Uterus (tissue), 4 donors: ENCODE results near the gene UACA. TPM values are rescaled to one million over a fixed set of nuclear protein-coding genes. Genes with fewer than 3 reads are reported as not detected.

Experiments used
- DNase-seq, 2 donors: peaks; one replicate each; pipeline ENCODE4 v3.0.0-alpha.2; 2019 to 2020
- H3K27ac ChIP-seq, 2 donors: fragments of 200-600 bp; sonication (generic); 1 replicate in 1 of 2; 2 replicates in 1 of 2; pipeline ENCODE4 v1.5.1; 2016 to 2018
- H3K27me3 ChIP-seq, 2 donors: fragments of 200-600 bp; sonication (generic); one replicate each; pipeline ENCODE4 v1.5.1; 2018 to 2019; ENCODE audit warnings: control low read depth in 1 of 2
- H3K36me3 ChIP-seq, 2 donors: fragments of 200-600 bp; sonication (generic); one replicate each; pipeline ENCODE4 v1.5.1; 2019; ENCODE audit warnings: control low read depth in 1 of 2
- H3K4me1 ChIP-seq, 2 donors: fragments of 200-600 bp; sonication (generic); one replicate each; pipeline ENCODE4 v1.5.1; 2018 to 2019; ENCODE audit warnings: control low read depth in 1 of 2
- H3K4me3 ChIP-seq, 2 donors: fragments of 200-600 bp; sonication (generic); 1 replicate in 1 of 2; 2 replicates in 1 of 2; pipeline ENCODE4 v1.5.1; 2018 to 2019; ENCODE audit warnings: mild to moderate bottlenecking in 1 of 2
- H3K9me3 ChIP-seq, 2 donors: fragments of 200-600 bp; sonication (generic); one replicate each; pipeline ENCODE4 v1.5.1; 2019; ENCODE audit warnings: control low read depth in 1 of 2
- CTCF ChIP-seq, 4 experiments: fragments of 200-600 bp in 2 of 4; fragments of 450-650 bp in 2 of 4; sonication (generic) in 2 of 4; IDR thresholded peaks; one replicate each; pipeline ENCODE4 v1.5.1; 2016 to 2019; ENCODE audit warnings: antibody characterized with exemption in 4 of 4, mild to moderate bottlenecking in 2 of 4, moderate library complexity in 1 of 4
- POLR2A ChIP-seq, 2 donors: fragments of 450-650 bp; IDR thresholded peaks; one replicate each; pipeline ENCODE4 v1.6.1; 2016; ENCODE audit warnings: antibody characterized with exemption in 2 of 2, mild to moderate bottlenecking in 1 of 2, moderate library complexity in 1 of 2
- intact Hi-C: fragments of 100-400 bp; cut with DNase I; formaldehyde crosslinking; loops from one replicate; pipeline ENCODE4 v1.15.1; 2023; ENCODE audit warnings: low total_unique reads
- total RNA-seq, 4 donors: library from RNA; depleted of rRNA in 3 of 4; stranded (reverse); fragments of >200 nt in 3 of 4; gene quantifications; one replicate each; pipeline versions ENCODE4 v1.1.0 to v1.2.4, GENCODE V29; 2014 to 2023
- donor health status: DM: yes; HTN: yes; CAD: no.

Gene UACA
- total RNA-seq, 4 donors from 2014 or later, result 20.9 to 147 (median 60.6) TPM

GRCh38 chr15:70679919-70680231 lies 83.5 kb downstream of the UACA start:
- TF ChIP-seq POLR2A (IDR thresholded peaks at IDR 0.05), result no peak
- Histone ChIP-seq H3K27me3 (no peaks in the 10 kb centered on the region), H3K36me3 (no peaks in the 10 kb centered on the region), H3K4me1 (no peaks in the 10 kb centered on the region), H3K9me3 (no peaks in the 10 kb centered on the region), H3K4me3 (no peak overlapping the region), H3K27ac (peak overlapping the region in 1 of 2 donors; percentile 20)
- no peak for DNase-seq
- intact Hi-C loops, result loop anchor here (5.0 kb wide), 1 partner anchor 132 kb away; no protein-coding TSS in a partner anchor

- intact Hi-C loops, result no loop called here
- Histone ChIP-seq H3K4me1 (no peaks in the 10 kb centered on the region), H3K27ac (no peak overlapping the region), H3K4me3 (no peak overlapping the region), H3K27me3 (no peaks in the 10 kb centered on the region), H3K9me3 (no peaks in the 10 kb centered on the region), H3K36me3 (no peaks in the 10 kb centered on the region)
- no peak for TF ChIP-seq POLR2A (IDR thresholded peaks at IDR 0.05)
- TF ChIP-seq CTCF (IDR thresholded peaks at IDR 0.05), result no peak
- no peak for DNase-seq
These were observed 91.3 kb downstream of the UACA start for GRCh38 chr15:70672081-70672480.

DNA sequence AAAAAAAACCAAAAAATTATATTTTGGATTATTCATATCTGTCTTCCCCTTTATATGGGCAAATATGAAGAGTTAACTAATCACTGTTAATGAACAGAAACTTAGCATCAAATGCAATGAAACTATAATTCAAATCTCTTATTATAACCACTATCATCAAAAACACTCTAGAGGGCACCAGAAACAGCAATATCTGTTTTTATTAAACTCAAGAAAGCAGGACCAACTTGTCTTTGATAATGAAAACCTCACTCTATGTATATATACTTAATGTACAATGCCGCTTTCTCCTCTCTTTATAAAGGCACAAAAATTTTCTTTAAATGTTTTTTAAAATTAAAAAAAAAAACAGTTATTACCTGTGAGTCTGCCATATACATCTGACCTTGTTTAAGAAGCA lies 92.7 kb downstream of the UACA start:
- TF ChIP-seq POLR2A (IDR thresholded peaks at IDR 0.05), result no peak
- TF ChIP-seq CTCF (IDR thresholded peaks at IDR 0.05), result peak in 1 of 4 experiments; percentile 14
- DNase-seq, result no peak
- intact Hi-C loops, result no loop called here
- H3K27me3 ChIP-seq, result no peaks in the 10 kb centered on the region
- no peak overlapping the region for H3K4me3 ChIP-seq
- no peaks in the 10 kb centered on the region for H3K4me1 ChIP-seq
- no peaks in the 10 kb centered on the region for H3K36me3 ChIP-seq
- H3K9me3 ChIP-seq, result no peaks in the 10 kb centered on the region
- no peak overlapping the region for H3K27ac ChIP-seq

DNA sequence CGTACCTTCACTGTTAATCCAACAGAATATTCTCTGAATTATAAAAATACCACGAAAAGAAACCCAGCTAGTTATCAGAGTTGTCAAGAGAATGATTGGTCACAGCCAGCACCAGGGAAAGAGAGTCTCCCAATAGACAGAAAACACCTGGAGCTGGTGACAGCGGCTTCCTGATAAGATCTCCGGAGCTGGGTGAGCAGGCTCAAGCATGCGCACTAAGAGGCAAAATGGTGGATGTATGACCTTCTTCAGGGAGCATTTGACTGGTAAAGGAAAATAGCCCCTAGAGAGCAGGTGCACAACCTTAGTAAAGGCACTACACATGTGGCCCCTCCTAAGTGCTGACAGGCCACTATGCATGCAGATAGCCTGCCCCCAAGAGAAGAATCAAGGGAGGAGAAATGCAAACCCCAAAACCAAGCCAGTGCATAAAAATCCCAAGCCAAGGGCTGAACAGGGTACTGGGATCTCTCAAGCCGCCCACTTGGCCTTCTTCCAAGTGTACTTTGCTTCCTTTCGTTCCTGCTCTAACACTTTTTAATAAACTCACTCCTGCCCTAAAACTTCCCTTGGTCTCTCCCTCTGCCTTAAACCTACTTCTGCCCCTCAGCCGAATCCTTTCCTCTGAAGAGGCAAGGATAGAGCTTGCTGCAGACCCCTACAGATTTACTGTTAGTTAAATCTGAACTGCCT lies 93.2 kb downstream of the UACA start:
- DNase-seq, result peak in 1 of 2 donors; percentile 28
- no peaks in the 10 kb centered on the region for H3K36me3 ChIP-seq
- H3K4me1 ChIP-seq, result no peaks in the 10 kb centered on the region
- intact Hi-C loops, result no loop called here
- no peak for TF ChIP-seq CTCF (IDR thresholded peaks at IDR 0.05)
- no peak for TF ChIP-seq POLR2A (IDR thresholded peaks at IDR 0.05)
- no peaks in the 10 kb centered on the region for H3K27me3 ChIP-seq
- no peak overlapping the region for H3K27ac ChIP-seq
- no peak overlapping the region for H3K4me3 ChIP-seq
- H3K9me3 ChIP-seq, result no peaks in the 10 kb centered on the region

GRCh38 chr15:70669006-70669602 lies 94.3 kb downstream of the UACA start:
- TF ChIP-seq CTCF (IDR thresholded peaks at IDR 0.05) (no peak), POLR2A (IDR thresholded peaks at IDR 0.05) (no peak)
- no peak for DNase-seq
- Histone ChIP-seq H3K4me1 (no peaks in the 10 kb centered on the region), H3K4me3 (no peak overlapping the region), H3K27me3 (no peaks in the 10 kb centered on the region), H3K9me3 (no peaks in the 10 kb centered on the region), H3K36me3 (no peaks in the 10 kb centered on the region), H3K27ac (no peak overlapping the region)
- intact Hi-C loops, result no loop called here
